ENCODE measurements around the gene EBLN1.

EBLN1 gene

DNA sequence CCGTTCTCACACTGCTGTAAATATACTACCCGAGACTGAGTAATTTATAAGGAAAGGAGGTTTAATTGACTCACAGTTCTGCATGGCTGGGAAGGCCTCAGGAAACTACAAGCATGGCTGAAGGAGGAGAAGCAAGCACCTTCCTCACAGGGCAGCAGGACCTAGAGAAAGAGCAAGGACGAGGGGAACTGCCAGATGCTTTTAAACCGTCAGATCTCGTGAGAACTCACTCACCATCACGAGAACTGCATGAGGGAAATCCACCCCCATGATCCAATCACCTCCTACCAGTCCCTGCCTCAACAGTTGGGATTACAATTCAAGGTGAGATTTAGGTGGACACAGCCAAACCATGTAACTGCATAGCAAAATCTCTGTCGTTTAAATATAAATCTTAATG lies at the start of gene EBLN1:
EBLN1 (minus strand) TSS at position 174 of the 400 bp plus-strand sequence. CDS start 8,032 bp downstream, outside the sequence.
- H3K27ac ChIP-seq (ENCODE audit: low read depth, low read length), result no peak within 1 kb of the TSS
- H3K27me3 ChIP-seq (ENCODE audit: control insufficient read depth in 1 of 2, insufficient read depth in 2 of 2, low read length in 2 of 2), result no peaks in the 10 kb centered on the region
- no peak within 1 kb of the TSS for H3K4me3 ChIP-seq (ENCODE audit: low read depth in 1 of 2, low read length in 2 of 2)
- H3K4me1 ChIP-seq (ENCODE audit: insufficient read depth, low read length), result no peaks in the 10 kb centered on the region
- no peak within 1 kb of the TSS for H3K9ac ChIP-seq (ENCODE audit: low read length)
- no peaks in the 10 kb centered on the region for H3K9me3 ChIP-seq (ENCODE audit: low read length)
- no peaks in the 10 kb centered on the region for H3K36me3 ChIP-seq (ENCODE audit: insufficient read depth, low read length)

DNA sequence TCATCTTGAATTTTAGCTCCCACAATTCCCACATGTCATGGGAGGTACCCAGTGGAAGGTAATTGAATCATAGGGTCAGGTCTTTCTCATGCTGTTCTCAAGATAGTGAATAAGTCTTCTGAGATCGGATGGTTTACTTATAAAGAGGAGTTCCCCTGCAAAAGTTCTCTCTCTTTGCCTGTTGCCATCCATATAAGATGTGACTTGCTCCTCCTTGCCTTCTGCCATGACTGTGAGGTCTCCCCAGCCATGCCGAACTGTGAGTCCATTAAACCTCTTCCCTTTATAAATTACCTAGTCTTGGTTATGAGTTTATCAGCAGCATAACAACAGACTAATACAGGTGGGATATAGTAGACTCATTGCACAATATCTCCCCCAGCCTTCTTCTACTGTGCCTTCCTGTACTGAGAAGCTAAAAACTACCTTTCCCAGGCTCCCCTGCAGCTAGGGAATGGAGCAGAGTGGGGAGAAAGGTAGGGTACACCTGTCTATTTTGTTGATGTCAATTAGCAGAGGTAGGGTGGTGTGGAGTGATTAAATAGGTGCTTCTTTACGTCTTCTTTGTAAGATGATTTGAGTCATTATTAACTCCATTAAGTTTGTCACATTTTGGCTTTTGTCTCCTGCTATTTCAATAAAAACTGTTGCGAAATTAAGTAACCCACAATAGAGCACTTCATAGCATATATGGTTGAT lies 48.2 kb upstream of the EBLN1 start:
- no peaks in the 10 kb centered on the region for H3K4me1 ChIP-seq (ENCODE audit: insufficient read depth, low read length)
- H3K9ac ChIP-seq (ENCODE audit: low read length), result no peak overlapping the region
- no peaks in the 10 kb centered on the region for H3K27me3 ChIP-seq (ENCODE audit: control insufficient read depth in 1 of 2, insufficient read depth in 2 of 2, low read length in 2 of 2)
- no peak overlapping the region for H3K27ac ChIP-seq (ENCODE audit: low read depth, low read length)
- H3K36me3 ChIP-seq (ENCODE audit: insufficient read depth, low read length), result no peaks in the 10 kb centered on the region
- H3K4me3 ChIP-seq (ENCODE audit: low read depth in 1 of 2, low read length in 2 of 2), result no peak overlapping the region
- H3K9me3 ChIP-seq (ENCODE audit: low read length), result no peaks in the 10 kb centered on the region

DNA sequence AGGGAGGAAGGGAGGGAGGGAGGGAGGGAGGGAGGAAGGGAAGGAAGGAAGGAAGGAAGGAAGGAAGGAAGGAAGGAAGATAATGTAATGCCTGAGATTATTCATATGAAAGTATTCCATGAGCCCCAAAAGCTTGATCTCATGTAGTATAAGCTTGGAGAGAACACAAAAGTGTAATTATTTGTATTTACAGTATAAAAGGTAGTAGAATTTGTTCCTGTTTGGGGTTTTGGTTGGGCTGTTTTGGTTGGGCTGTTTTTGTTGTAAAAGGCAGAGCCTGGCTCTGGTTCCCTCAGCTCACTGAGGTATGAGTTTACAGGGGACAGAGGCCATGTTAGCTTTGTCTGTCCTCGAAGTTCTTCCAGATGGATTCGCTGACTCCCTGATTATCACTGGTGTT lies 45.3 kb upstream of the EBLN1 start:
- H3K27me3 ChIP-seq (ENCODE audit: control insufficient read depth in 1 of 2, insufficient read depth in 2 of 2, low read length in 2 of 2), result no peaks in the 10 kb centered on the region
- no peaks in the 10 kb centered on the region for H3K9me3 ChIP-seq (ENCODE audit: low read length)
- no peak overlapping the region for H3K4me3 ChIP-seq (ENCODE audit: low read depth in 1 of 2, low read length in 2 of 2)
- no peaks in the 10 kb centered on the region for H3K4me1 ChIP-seq (ENCODE audit: insufficient read depth, low read length)
- H3K9ac ChIP-seq (ENCODE audit: low read length), result no peak overlapping the region
- H3K27ac ChIP-seq (ENCODE audit: low read depth, low read length), result no peak overlapping the region
- H3K36me3 ChIP-seq (ENCODE audit: insufficient read depth, low read length), result no peaks in the 10 kb centered on the region

DNA sequence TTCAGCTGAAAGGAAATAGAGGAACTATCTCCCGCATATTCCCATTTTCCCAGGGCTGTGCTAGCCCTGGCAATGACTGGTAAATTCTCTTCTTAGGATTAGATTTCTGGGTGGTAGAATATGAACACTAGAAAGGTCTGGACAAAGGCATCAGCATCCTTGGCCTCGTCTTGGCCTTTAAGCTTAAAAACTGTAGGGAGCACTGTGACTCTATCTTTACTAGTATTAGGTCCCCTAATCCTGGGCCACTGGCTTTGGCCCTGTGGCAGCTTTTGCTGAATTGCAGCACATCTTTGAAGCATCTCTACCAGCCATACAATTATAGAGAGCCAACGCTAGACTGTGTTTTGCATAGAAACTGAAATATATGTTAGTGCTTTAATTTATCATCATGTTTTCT lies 41.5 kb upstream of the EBLN1 start:
- no peak overlapping the region for H3K4me3 ChIP-seq (ENCODE audit: low read depth in 1 of 2, low read length in 2 of 2)
- no peaks in the 10 kb centered on the region for H3K36me3 ChIP-seq (ENCODE audit: insufficient read depth, low read length)
- H3K4me1 ChIP-seq (ENCODE audit: insufficient read depth, low read length), result no peaks in the 10 kb centered on the region
- no peaks in the 10 kb centered on the region for H3K27me3 ChIP-seq (ENCODE audit: control insufficient read depth in 1 of 2, insufficient read depth in 2 of 2, low read length in 2 of 2)
- H3K9ac ChIP-seq (ENCODE audit: low read length), result no peak overlapping the region
- H3K9me3 ChIP-seq (ENCODE audit: low read length), result no peaks in the 10 kb centered on the region
- no peak overlapping the region for H3K27ac ChIP-seq (ENCODE audit: low read depth, low read length)

DNA sequence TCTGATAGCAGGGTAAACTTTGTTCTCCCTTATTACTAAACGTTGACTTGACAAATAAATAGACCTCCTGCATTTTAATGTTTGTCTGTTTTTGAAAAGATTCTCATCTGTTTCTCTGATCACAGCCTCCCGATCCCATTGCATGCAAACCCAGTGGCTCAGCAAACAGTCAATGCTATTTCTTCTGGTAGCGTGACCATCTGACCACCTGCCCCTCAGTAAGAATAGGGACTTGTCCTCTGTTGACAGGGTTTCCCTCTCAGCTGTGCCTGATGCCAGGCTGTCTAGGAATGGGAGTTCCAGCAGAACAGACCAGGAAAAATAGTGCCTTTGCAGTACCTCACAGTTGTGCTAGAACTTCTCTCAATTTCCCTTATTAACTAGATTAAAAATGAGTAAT lies 40.7 kb upstream of the EBLN1 start:
- no peak overlapping the region for H3K9ac ChIP-seq (ENCODE audit: low read length)

DNA sequence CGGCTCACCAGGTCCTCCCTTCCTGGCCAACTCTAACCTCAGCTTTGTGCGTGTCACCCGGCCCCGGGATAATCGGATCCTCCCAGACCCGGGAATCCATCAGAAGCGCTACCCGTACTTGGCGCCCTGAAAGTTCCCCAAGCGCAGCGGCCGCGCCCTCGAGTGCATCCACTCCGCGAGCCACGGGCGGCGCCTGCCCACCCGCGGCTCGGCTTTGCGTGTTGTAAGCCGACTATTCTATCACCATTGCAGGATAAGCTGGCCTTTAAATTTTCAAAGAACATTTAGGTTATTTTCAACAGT lies 35.7 kb upstream of the EBLN1 start:
- Histone ChIP-seq H3K9ac (ENCODE audit: low read length) (peak overlapping the region; percentile 90), H3K4me1 (ENCODE audit: insufficient read depth, low read length) (peaks cover 5% of the 10 kb centered on the region), H3K27me3 (ENCODE audit: control insufficient read depth in 1 of 2, insufficient read depth in 2 of 2, low read length in 2 of 2) (no peaks in the 10 kb centered on the region), H3K27ac (ENCODE audit: low read depth, low read length) (peak overlapping the region; percentile 88), H3K9me3 (ENCODE audit: low read length) (no peaks in the 10 kb centered on the region), H3K4me3 (ENCODE audit: low read depth in 1 of 2, low read length in 2 of 2) (peak overlapping the region; percentile 72 to 78), H3K36me3 (ENCODE audit: insufficient read depth, low read length) (no peaks in the 10 kb centered on the region)

More for the DNA sequence above, 40.7 kb upstream of the EBLN1 start:
- Histone ChIP-seq H3K36me3 (ENCODE audit: insufficient read depth, low read length) (no peaks in the 10 kb centered on the region), H3K27me3 (ENCODE audit: control insufficient read depth in 1 of 2, insufficient read depth in 2 of 2, low read length in 2 of 2) (no peaks in the 10 kb centered on the region), H3K4me1 (ENCODE audit: insufficient read depth, low read length) (no peaks in the 10 kb centered on the region), H3K27ac (ENCODE audit: low read depth, low read length) (no peak overlapping the region), H3K9me3 (ENCODE audit: low read length) (no peaks in the 10 kb centered on the region), H3K4me3 (ENCODE audit: low read depth in 1 of 2, low read length in 2 of 2) (no peak overlapping the region)

DNA sequence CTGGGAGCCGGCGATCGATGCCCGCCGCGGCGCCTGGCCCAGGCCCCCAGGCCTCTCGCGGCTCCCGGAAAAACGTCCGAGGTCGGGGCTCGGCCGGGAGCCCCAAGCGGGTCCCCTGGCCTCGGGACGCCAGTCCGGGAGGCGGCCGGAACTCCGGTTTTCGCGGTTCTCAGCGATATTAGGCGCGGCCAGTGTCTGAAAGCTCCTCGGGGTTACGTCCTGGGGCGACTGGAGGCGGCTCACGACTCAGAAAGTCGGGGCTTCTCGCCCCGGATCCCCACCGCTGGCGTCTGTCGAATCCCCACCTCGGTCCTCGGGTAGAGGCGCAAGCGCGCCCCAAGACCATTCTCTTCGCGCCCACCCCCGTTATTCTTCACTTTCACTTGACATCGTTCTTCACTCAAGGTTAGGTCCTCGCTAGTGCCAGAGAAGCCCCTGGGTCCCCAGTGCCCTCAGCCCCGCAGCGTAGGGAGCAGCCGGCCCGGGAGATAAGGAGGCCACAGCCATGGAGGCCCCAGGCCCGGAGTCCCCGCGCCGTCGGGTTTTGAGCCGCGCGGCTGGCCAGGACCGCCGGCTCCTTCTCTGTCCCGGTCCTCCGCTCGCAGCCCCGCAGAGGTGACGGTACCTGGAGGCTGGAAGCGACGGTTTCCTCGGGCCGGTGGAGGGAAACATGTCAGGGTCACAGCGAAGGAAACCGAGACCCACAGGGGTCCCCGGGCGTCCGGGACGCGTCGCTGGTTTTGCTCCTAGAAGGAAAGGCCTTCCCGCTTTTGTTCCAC lies 35.2 kb upstream of the EBLN1 start:
- Histone ChIP-seq H3K9ac (ENCODE audit: low read length) (peak overlapping the region; percentile 90), H3K27me3 (ENCODE audit: control insufficient read depth in 1 of 2, insufficient read depth in 2 of 2, low read length in 2 of 2) (no peaks in the 10 kb centered on the region), H3K9me3 (ENCODE audit: low read length) (no peaks in the 10 kb centered on the region), H3K4me3 (ENCODE audit: low read depth in 1 of 2, low read length in 2 of 2) (peak overlapping the region; percentile 72 to 78), H3K27ac (ENCODE audit: low read depth, low read length) (peak overlapping the region; percentile 88), H3K4me1 (ENCODE audit: insufficient read depth, low read length) (peaks cover 5% of the 10 kb centered on the region), H3K36me3 (ENCODE audit: insufficient read depth, low read length) (no peaks in the 10 kb centered on the region)

DNA sequence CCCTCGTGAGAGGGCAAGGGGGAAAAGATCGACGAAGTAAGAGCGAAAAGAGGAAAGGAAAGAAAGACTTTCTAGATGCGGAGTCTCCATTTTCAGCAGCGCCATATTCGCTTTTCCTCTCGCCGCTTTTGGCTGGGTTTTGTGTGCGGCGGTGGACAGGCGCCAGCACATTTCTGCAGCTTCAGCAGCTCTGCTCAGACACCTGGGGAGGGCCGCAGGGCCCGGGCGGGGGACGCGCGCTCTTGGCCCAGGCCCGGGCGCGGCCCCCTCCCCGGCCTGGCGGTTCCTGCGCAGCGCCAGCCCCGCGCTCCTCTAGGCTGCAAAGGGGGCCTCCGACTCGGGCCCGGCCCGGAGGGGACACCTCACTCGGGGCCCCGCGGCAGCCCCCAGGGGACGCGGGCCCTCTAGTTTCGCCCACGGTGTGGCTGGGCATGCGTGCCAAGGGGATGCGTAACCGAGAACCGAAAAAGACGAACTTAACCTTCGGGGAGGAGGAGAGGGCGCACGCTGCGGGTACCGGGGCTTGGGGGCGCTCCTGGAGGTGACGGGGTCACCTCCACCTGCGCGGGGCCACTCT lies 34.5 kb upstream of the EBLN1 start:
- Histone ChIP-seq H3K4me3 (ENCODE audit: low read depth in 1 of 2, low read length in 2 of 2) (peak overlapping the region; percentile 72 to 78), H3K4me1 (ENCODE audit: insufficient read depth, low read length) (peaks cover 5% of the 10 kb centered on the region), H3K9ac (ENCODE audit: low read length) (peak overlapping the region; percentile 90), H3K27me3 (ENCODE audit: control insufficient read depth in 1 of 2, insufficient read depth in 2 of 2, low read length in 2 of 2) (no peaks in the 10 kb centered on the region), H3K27ac (ENCODE audit: low read depth, low read length) (peak overlapping the region; percentile 88), H3K36me3 (ENCODE audit: insufficient read depth, low read length) (peaks cover 2% of the 10 kb centered on the region), H3K9me3 (ENCODE audit: low read length) (no peaks in the 10 kb centered on the region)

DNA sequence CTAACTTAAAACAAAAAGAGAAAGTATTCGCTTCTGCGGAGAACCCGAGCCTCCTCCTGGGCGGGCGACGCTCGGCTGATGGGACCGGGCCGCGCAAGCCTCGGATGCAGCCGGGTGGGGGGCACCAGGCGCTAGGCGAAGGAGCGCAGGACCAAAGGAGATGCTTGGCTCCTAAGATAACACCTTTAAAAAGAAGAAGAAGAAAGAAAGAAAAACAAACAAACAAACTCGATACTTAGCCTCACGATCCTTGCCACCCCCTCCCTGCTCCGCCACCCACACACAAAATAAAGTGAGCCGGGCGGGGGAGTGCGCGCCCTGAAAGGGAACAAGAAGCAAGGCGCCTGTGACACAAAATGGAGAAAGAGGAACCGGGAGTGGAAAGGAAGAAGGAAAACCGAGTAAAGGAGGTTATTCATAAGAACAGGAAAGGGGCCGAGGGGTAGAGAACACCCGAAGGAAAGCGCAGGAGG lies 34.0 kb upstream of the EBLN1 start:
- Histone ChIP-seq H3K4me1 (ENCODE audit: insufficient read depth, low read length) (peaks cover 5% of the 10 kb centered on the region), H3K9ac (ENCODE audit: low read length) (peak overlapping the region; percentile 90), H3K4me3 (ENCODE audit: low read depth in 1 of 2, low read length in 2 of 2) (peak overlapping the region; percentile 72 to 78), H3K27ac (ENCODE audit: low read depth, low read length) (peak overlapping the region; percentile 88), H3K27me3 (ENCODE audit: control insufficient read depth in 1 of 2, insufficient read depth in 2 of 2, low read length in 2 of 2) (no peaks in the 10 kb centered on the region), H3K9me3 (ENCODE audit: low read length) (no peaks in the 10 kb centered on the region), H3K36me3 (ENCODE audit: insufficient read depth, low read length) (peaks cover 6% of the 10 kb centered on the region)

DNA sequence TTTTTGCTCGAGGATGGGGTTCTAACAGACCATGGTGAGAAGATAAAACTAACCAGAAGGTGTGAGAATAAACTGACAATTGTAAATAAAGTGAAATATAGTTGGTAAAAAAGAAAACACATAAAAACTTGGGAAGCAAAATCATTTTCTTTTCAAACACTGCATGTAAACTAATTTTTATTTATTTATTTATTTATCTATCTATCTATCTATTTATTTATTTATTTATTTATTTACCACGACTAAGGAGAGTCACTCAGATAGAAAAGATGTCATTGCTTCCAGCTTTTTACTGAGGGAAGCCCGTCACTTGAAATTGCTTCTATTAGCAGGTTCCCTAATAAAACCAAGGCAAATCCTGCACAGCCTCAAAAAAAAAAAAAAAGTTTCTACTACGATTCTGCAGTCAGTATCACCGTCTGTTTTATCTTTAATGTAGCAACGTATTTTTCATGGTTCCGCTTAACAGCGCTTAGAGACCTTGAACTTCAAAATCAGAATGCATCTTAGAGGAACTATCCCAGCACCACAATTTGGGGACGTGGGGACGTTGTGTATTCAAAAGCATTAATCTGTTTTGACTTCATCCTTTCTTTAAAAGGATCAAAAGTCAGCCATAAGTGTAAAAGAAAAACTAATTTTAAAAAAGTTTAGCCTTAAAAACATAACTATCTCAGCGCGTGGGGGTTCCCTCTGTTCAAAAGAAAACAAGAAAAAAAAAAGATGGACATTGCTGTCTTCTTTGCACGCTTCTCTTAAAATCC lies 33.3 kb upstream of the EBLN1 start:
- Histone ChIP-seq H3K27ac (ENCODE audit: low read depth, low read length) (peak overlapping the region; percentile 88), H3K27me3 (ENCODE audit: control insufficient read depth in 1 of 2, insufficient read depth in 2 of 2, low read length in 2 of 2) (no peaks in the 10 kb centered on the region), H3K4me3 (ENCODE audit: low read depth in 1 of 2, low read length in 2 of 2) (peak overlapping the region; percentile 72 to 78), H3K36me3 (ENCODE audit: insufficient read depth, low read length) (peaks cover 6% of the 10 kb centered on the region), H3K9ac (ENCODE audit: low read length) (peak overlapping the region; percentile 90), H3K4me1 (ENCODE audit: insufficient read depth, low read length) (peaks cover 5% of the 10 kb centered on the region), H3K9me3 (ENCODE audit: low read length) (no peaks in the 10 kb centered on the region)

DNA sequence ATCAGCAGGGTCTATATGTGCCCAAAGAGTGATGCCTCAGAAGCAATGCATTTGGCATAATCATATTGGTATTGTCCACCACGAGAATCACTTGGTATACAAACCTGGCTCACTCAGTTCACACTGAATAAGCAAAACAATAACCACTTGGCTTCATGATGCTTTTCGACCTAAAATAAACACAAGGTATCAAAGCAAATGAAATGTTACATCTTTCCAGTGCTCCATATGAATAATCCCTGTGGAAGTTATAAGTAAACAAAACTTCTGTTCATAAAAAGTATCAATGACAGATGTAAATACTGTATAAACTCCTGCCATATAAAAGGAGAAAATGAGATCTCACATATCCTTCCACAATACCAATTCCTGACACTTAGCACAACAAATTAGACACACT lies 29.8 kb upstream of the EBLN1 start:
- no peaks in the 10 kb centered on the region for H3K9me3 ChIP-seq (ENCODE audit: low read length)
- H3K9ac ChIP-seq (ENCODE audit: low read length), result no peak overlapping the region
- H3K36me3 ChIP-seq (ENCODE audit: insufficient read depth, low read length), result peaks cover 6% of the 10 kb centered on the region
- H3K4me1 ChIP-seq (ENCODE audit: insufficient read depth, low read length), result peaks cover 5% of the 10 kb centered on the region
- H3K4me3 ChIP-seq (ENCODE audit: low read depth in 1 of 2, low read length in 2 of 2), result no peak overlapping the region
- no peak overlapping the region for H3K27ac ChIP-seq (ENCODE audit: low read depth, low read length)
- no peaks in the 10 kb centered on the region for H3K27me3 ChIP-seq (ENCODE audit: control insufficient read depth in 1 of 2, insufficient read depth in 2 of 2, low read length in 2 of 2)
